ENCODE data around the gene MRPL18.
"Not testable (repeated sequence)": the region's sequence is repeated elsewhere in the genome, so short reads cannot be mapped to it uniquely, and the experiment has no call there.

The MRPL18 gene

GRCh38 chr6:159790149-159790955 is at the start of gene MRPL18:
Gene MRPL18, plus strand, starts transcription at chr6:159790467. Its CDS starts 121 bp downstream, at chr6:159790588.
- peak; percentile 80 for FAIRE-seq

GRCh38 chr6:159742165-159742564 is 48.1 kb upstream of the MRPL18 start:
- no peak for FAIRE-seq

- no peak for FAIRE-seq
These were observed 45.2 kb upstream of the MRPL18 start for GRCh38 chr6:159745081-159745480.

- no peak for FAIRE-seq
These were observed 43.5 kb upstream of the MRPL18 start for GRCh38 chr6:159746759-159747158.

DNA sequence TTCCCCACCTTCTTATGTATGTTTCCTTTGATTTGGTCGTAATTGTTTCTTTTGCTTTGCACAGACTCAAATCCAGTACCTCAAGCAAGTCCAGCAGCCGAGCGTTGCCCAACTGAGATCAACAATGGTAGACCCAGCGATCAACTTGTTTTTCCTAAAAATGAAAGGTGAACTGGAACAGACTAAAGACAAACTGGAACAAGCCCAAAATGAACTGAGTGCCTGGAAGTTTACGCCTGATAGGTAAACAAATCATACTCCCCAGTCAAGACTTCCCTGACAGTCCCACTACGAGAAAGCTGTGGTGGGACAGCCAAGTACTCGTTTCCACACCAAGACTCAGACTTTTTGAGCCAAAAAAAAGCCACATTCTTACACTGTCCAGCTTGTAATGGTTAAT is 42.1 kb upstream of the MRPL18 start:
- not testable (repeated sequence) for FAIRE-seq

DNA sequence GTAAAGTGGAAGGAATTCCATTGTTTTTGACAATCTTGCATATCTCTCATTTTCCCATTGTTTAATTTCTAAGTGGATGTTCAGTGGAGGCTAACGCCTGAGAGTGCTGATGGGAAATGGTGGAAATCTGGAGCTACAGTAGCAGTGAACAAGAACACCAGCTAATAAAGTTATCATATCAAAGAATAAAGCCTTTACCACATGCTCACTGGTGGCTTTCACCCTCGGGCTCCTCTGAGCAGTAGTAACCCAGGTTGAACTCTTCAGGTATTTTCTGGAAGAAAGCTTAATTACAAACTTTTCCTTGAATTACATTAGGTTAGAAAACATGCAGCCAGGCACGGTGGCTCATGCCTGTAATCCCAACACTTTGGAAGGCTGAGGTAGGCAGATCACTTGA is 38.8 kb upstream of the MRPL18 start:
- FAIRE-seq = no peak

DNA sequence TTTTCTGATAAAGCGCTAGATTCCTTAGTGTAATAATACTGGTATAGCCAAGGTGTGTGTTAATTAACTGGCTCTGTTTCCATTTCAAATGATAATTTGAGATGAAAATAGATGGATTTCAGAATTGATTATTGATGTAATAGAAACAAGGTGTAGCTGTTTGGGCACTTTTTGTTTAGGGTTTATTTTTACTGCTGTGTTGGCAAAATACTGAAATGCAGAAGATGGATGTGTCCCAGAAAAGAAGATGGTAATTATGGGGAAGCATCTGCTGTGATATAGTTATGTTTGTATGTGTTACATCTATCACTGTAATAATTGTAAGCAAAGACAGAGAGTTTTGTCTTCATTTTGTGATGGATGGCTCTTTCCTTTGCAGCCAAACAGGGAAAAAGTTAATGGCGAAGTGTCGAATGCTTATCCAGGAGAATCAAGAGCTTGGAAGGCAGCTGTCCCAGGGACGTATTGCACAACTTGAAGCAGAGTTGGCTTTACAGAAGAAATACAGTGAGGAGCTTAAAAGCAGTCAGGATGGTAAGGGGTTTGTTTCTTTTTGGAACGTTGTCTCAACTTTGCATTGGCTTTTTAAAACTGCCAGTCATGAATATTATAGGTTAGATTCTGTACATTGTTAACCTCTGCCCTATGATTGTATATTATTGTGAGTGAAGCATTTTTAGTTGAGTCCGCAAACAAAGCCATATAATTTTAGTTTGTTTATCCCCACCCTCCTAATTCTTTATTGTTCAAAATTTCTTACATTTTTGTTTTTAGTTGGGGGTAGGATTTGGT is 37.0 kb upstream of the MRPL18 start:
- FAIRE-seq = no peak

GRCh38 chr6:159754401-159754800 is 35.9 kb upstream of the MRPL18 start:
- FAIRE-seq = no peak

GRCh38 chr6:159754959-159755914 is 35.0 kb upstream of the MRPL18 start:
- FAIRE-seq = no peak

- FAIRE-seq = no peak
These were observed 33.8 kb upstream of the MRPL18 start for GRCh38 chr6:159756508-159756907.

- no peak for FAIRE-seq
These were observed 32.0 kb upstream of the MRPL18 start for GRCh38 chr6:159758031-159759001.

DNA sequence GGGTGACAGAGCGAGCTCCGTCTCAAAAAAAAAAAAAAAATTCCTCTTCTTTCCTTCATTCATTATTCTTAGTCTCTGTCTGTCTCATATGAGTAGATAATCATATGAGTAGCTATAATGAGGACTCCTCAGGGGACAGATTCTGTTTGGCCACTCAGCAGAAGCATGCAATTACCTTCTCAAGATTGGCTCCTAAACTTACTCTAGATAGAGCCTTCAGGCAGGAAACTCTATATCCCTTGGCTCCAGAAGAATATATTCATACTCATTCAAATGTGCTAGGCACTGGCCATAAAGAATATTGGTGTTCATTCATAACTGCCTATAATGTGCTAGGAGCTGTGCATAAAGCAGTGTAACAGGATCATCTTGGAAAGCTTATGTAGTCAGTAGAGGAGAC is 30.6 kb upstream of the MRPL18 start:
- no peak for FAIRE-seq

GRCh38 chr6:159760602-159761057 is 29.6 kb upstream of the MRPL18 start:
- FAIRE-seq = no peak

DNA sequence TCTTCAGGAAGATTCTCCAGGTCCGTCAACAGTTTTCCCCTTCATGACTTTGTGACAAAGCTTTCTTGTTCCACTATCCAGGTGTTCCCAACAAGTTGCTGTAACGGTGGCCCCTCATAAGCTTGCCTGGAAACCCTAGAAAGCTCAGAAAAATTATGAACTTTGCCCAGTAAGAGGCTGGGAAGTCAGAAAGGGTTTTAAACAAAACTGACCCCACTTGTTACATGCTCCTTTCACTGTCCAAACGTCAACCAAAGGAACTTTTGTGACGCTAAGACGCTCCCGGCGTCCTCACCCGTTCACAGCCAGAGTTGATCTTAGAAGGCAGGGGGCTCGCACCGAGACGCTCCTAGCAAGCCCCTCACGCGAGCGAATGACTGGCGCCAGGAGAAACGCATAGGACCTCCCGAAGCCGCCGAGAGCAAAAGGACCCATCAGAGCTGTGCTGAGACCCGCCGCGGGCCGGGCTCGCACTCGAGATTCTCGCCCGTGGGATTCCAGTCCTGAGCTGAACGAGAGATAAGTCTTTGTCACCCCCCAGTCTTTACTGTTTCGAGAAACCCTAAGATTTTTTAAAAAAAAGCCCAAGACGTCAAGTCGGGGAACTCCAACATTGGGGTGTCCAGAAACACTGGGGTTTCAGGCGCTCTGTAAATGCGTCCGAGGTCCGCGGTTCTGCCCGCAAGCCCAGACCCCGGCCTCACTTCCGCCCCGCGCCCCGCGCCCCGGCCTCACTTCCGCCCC is 29.0 kb upstream of the MRPL18 start:
- no peak for FAIRE-seq

GRCh38 chr6:159761873-159762680 is 28.2 kb upstream of the MRPL18 start, which contains the start of gene ACAT2:
Gene ACAT2, plus strand, starts transcription at chr6:159762045. Its CDS starts 43 bp downstream, at chr6:159762088.
- peak; percentile 85 for FAIRE-seq

- no peak for FAIRE-seq
These were observed 27.5 kb upstream of the MRPL18 start for GRCh38 chr6:159762681-159763293.

DNA sequence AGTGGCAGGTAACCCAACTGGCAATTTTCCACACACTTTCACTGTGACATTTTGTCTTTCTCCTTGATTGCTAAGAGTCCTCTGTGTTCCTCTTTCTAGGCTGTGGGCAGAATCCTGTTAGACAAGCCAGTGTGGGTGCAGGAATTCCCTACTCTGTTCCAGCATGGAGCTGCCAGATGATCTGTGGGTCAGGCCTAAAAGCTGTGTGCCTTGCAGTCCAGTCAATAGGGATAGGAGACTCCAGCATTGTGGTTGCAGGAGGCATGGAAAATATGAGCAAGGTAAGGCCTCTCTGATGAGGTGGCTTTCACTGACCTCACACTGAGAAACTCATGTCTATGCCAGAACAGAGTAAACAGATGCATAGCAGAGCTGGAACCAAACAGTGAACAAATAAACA is 23.4 kb upstream of the MRPL18 start:
- FAIRE-seq = no peak

- no peak for FAIRE-seq
These were observed 20.8 kb upstream of the MRPL18 start for GRCh38 chr6:159769470-159769869.

DNA sequence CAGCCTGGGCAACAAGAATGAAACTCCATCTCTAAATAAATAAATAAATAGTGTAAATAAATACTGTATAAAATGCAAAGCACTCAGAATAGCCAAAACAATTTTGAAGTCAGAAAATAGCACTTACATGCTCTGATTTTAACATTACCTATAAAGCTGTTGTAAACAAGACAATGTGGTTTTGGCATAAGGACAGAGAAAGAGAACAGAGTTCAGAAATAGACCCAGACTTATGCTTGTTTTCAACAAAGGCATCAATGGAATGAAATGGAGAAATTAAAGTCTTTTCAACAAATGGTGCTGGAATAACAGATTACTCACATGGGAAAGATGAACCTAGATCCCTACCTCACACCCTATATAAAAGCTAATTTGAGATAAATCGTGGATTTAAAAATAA is 18.1 kb upstream of the MRPL18 start:
- FAIRE-seq = no peak
